ENCODE measurements around the gene NAGA.

The NAGA gene

DNA sequence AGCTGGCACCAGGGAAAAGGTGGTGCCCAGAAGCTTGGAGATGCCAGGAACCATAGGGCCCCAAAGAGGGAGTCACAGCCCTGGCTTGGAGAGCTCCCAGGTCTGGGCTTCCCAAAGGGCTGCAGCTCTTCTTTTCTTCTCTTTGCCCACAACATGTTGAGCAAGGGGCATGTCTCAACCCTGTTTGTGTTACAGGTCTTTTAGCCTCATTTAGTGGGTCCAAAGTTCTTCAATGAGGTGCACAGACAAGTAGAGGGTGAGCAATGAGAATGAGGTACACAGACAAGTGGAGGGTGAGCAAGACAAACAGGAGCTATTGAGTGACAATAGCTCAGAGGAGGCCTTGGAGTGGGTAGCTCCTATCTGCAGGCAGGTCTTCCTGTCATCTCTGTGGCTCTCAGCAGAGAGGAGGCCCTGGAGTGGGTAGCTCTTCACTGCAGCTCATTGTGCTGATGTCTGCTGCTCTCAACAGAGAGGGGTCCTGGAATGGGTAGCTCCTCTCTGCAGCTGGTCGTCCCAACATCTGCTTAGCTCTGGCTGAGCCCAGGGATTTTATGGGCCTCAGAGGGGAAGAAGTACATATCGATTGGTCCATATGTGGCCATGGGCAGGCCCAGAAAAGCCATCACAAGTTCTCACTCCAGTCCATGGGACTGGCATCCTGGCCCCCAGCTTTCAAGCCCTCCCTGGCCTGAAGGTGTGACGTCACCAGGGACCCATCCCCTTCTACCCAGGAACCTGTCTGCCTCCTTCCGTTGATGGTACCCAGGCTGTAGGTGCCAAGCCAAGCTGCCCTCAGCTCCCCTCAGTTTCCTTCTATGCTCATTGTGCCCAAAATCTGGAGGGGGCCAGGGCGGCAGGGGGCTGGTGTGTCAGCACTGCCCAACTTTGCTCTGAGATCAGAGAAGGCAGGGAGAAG is 37.1 kb downstream of the NAGA start:
- TF ChIP-seq, protein P1, sequence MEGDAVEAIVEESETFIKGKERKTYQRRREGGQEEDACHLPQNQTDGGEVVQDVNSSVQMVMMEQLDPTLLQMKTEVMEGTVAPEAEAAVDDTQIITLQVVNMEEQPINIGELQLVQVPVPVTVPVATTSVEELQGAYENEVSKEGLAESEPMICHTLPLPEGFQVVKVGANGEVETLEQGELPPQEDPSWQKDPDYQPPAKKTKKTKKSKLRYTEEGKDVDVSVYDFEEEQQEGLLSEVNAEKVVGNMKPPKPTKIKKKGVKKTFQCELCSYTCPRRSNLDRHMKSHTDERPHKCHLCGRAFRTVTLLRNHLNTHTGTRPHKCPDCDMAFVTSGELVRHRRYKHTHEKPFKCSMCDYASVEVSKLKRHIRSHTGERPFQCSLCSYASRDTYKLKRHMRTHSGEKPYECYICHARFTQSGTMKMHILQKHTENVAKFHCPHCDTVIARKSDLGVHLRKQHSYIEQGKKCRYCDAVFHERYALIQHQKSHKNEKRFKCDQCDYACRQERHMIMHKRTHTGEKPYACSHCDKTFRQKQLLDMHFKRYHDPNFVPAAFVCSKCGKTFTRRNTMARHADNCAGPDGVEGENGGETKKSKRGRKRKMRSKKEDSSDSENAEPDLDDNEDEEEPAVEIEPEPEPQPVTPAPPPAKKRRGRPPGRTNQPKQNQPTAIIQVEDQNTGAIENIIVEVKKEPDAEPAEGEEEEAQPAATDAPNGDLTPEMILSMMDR (IDR thresholded peaks at IDR 0.05), result no peak
- TF ChIP-seq ZFX (IDR thresholded peaks at IDR 0.05; ENCODE audit: borderline replicate concordance), result no peak
- H3K27ac ChIP-seq, result no peak overlapping the region

DNA sequence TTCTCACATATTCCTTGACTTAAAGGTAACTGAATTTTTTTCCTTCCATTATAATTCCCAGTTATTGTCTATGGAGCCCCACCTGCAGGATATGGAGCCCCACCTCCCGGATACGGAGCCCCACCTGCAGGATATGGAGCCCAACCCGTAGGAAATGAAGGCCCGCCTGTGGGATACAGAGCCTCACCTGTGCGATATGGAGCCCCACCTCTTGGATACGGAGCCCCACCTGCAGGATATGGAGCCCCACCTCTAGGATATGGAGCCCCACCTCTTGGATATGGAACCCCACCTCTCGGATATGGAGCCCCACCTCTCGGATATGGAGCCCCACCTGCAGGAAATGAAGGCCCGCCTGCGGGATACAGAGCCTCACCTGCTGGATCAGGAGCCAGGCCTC is 43.9 kb downstream of the NAGA start:
- H3K27ac ChIP-seq, result no peak overlapping the region
- TF ChIP-seq ZFX (IDR thresholded peaks at IDR 0.05; ENCODE audit: borderline replicate concordance), result no peak
- TF ChIP-seq, protein P1 (IDR thresholded peaks at IDR 0.05), result no peak

DNA sequence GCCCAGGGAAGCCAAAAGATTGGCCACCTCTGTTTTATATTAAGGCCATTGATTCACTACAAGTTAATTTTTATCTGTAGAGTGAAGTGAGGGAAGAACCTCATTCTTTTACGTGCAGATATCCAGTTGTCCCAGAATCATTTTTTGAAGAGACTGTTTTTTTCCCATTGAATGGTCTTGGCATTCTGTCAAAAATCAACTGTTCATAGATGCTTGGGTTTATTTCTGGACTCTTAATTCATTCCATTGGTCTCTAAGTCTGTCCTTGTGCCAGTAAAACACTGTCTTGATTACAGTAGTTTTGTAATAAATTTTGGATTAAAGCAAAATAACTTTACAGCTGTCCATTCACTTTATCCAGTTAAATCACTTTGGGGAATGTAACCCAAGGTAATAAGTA is 45.2 kb downstream of the NAGA start:
- no peak for TF ChIP-seq ZFX (IDR thresholded peaks at IDR 0.05; ENCODE audit: borderline replicate concordance)
- TF ChIP-seq, protein P1 (IDR thresholded peaks at IDR 0.05), result no peak
- H3K27ac ChIP-seq, result no peak overlapping the region

DNA sequence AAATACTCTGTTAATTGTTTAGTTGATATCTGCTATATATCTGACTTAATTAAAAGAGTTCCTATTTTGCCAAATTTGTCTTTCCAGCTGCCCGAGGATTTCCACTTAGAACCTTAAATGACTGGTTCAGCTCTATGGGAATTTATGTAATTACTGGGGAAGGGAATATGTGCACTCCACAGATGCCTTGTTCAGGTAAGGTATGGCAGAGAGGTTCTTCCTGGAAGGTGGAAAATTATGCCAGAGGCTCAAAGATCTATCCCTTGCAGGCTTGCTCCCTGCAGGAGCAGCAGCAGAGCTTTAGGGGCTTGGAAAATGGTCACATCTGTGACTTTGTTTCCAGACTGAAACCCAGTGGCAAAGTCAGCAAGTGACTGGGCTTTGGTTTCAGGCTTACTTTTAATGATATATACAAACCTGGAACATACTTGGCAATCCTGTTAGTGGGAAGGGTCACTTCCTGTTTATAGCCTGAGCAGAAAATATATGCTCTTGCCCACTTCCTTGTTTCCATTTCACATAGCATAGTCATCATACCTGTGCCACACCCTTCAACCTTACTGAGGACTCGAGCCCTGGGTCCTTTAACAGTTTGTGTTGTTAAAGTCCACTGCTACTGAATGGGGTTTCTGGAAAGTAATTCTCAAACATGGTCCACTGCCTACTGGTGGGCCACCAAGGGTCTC is 48.3 kb downstream of the NAGA start:
- TF ChIP-seq, protein P1 (IDR thresholded peaks at IDR 0.05), result no peak
- no peak for TF ChIP-seq ZFX (IDR thresholded peaks at IDR 0.05; ENCODE audit: borderline replicate concordance)

DNA sequence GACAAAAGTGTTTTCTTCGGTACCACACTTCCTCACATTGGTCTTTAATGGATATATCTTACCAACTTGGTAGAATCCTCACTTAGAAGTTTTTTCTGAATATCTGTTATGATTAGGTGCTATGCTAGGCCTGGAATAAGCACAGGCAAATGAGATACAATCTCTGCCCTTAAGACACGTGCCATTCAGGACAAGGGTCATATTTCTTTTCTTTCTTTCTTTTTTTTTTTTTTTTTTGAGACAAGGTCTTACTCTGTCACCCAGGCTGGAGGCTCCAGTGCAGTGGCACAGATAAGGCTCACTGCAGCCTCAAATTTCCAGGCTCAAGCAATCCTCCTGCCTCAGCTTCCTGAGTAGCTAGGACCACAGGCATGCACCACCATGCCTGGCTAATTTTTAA is 49.0 kb downstream of the NAGA start:
- H3K27ac ChIP-seq, result no peak overlapping the region
- TF ChIP-seq, protein P1 (IDR thresholded peaks at IDR 0.05), result no peak
- TF ChIP-seq ZFX (IDR thresholded peaks at IDR 0.05; ENCODE audit: borderline replicate concordance), result no peak

More for the DNA sequence above, 48.3 kb downstream of the NAGA start:
- H3K27ac ChIP-seq, result no peak overlapping the region

DNA sequence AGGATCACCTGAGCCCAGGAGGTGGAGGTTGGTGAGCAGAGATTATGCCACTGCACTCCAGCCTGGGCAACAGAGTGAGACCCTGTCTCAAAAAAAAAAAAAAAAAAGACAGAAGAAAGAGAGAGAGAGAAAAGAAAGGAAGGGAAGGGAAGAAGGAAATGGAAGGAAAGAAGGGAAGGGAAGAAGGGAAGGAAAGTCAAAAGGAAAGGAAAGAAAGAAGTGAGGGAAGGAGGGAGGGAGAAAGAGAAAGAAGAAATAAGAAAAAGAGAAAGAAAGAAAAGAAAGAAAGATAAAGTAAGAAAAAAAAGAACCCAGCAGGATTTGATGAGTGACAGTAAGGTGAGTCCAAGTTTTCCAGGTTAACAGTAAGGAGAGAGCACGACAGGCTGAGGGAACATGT is 52.4 kb downstream of the NAGA start:
- no peak for TF ChIP-seq ZFX (IDR thresholded peaks at IDR 0.05; ENCODE audit: borderline replicate concordance)
- TF ChIP-seq, protein P1 (IDR thresholded peaks at IDR 0.05), result no peak
- H3K27ac ChIP-seq, result no peak overlapping the region

DNA sequence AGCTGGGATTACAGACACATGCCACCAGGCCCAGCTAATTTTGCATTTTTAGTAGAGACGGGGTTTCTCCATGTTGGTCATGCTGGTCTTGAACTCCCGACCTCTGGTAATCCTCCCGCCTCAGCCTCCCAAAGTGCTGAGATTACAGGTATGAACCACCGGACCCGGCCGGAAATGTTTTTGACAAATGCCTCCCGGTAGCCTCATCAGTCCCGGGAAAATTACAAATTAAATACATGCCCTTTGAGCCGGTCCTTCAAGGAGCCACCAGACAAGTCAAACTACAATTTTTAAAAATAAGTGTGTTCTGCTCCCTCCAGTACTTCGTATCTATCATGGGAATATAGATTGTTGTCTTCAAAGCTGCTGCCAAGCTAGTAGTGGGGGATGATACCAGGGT is 54.5 kb downstream of the NAGA start:
- TF ChIP-seq, protein P1 (IDR thresholded peaks at IDR 0.05), result no peak
- TF ChIP-seq ZFX (IDR thresholded peaks at IDR 0.05; ENCODE audit: borderline replicate concordance), result no peak
- no peak overlapping the region for H3K27ac ChIP-seq

Measured in 22Rv1 (cell line).